Neuronal stem cell (in vitro differentiated cells): Measurements from ENCODE around the gene RND3.

ENCODE experiments used
- DNase-seq: peaks from one replicate; pipeline ENCODE4 v3.0.0-alpha.2; 2013; ENCODE audit warnings: low spot score
- H2AFZ ChIP-seq: one replicate; pipeline ENCODE4 v1.6.1; 2013; ENCODE audit warnings: mild to moderate bottlenecking, low read length, inconsistent platforms
- H2AK5ac ChIP-seq: 2 replicates; pipeline ENCODE4 v1.6.1; 2013; ENCODE audit warnings: low read depth, mild to moderate bottlenecking, inconsistent platforms, low read length, moderate library complexity, mixed read lengths
- H2BK120ac ChIP-seq: 2 replicates; pipeline ENCODE4 v1.6.1; 2013; ENCODE audit warnings: low read depth, mild to moderate bottlenecking, inconsistent platforms, low read length, moderate library complexity, mixed read lengths
- H2BK12ac ChIP-seq: one replicate; pipeline ENCODE4 v1.6.1; 2013; ENCODE audit warnings: low read length, inconsistent platforms
- H2BK15ac ChIP-seq: 2 replicates; pipeline ENCODE4 v1.6.1; 2013; ENCODE audit warnings: mild to moderate bottlenecking, low read length, inconsistent platforms, mixed read lengths
- H2BK5ac ChIP-seq: one replicate; pipeline ENCODE4 v1.6.1; 2013; ENCODE audit warnings: inconsistent platforms, mild to moderate bottlenecking, low read length, moderate library complexity
- H3K14ac ChIP-seq: one replicate; pipeline ENCODE4 v1.6.1; 2013; ENCODE audit warnings: low read length, inconsistent platforms
- H3K18ac ChIP-seq: 2 replicates; pipeline ENCODE4 v1.6.1; 2013; ENCODE audit warnings: low read length, inconsistent platforms
- H3K23ac ChIP-seq: 2 replicates; pipeline ENCODE4 v1.6.1; 2013; ENCODE audit warnings: low read depth, mild to moderate bottlenecking, mixed read lengths, low read length, inconsistent platforms; ENCODE audit not compliant: poor library complexity
- H3K27ac ChIP-seq: replicated peaks from 3 replicates; pipeline ENCODE4 v1.5.1; 2013; ENCODE audit warnings: low read length, inconsistent platforms
- H3K27me3 ChIP-seq, 3 experiments: 2 replicates each; pipeline ENCODE4 v1.6.1; 2013; ENCODE audit warnings: low read length in 3 of 3, mild to moderate bottlenecking in 2 of 3, inconsistent platforms in 1 of 3, low read depth in 1 of 3, mixed read lengths in 1 of 3, moderate library complexity in 1 of 3; ENCODE audit not compliant: control insufficient read depth in 3 of 3, insufficient read depth in 3 of 3
- H3K36me3 ChIP-seq, 2 donors: replicated peaks in 1 of 2; 2 replicates each; pipeline ENCODE4 v1.6.1; 2013; ENCODE audit warnings: low read length in 2 of 2; ENCODE audit not compliant: control insufficient read depth in 2 of 2, insufficient read depth in 2 of 2
- H3K4ac ChIP-seq: 2 replicates; pipeline ENCODE4 v1.6.1; 2013; ENCODE audit warnings: inconsistent platforms, mild to moderate bottlenecking, low read length, moderate library complexity
- H3K4me1 ChIP-seq, 2 donors: 1 replicate in 1 of 2; 2 replicates in 1 of 2; pipeline ENCODE4 v1.6.1; 2013; ENCODE audit warnings: low read length in 2 of 2, low read depth in 1 of 2; ENCODE audit not compliant: control insufficient read depth in 2 of 2, insufficient read depth in 1 of 2
- H3K4me2 ChIP-seq: one replicate; pipeline ENCODE4 v1.6.1; 2013; ENCODE audit warnings: mild to moderate bottlenecking, low read length, inconsistent platforms; ENCODE audit not compliant: insufficient read depth, poor library complexity, severe bottlenecking
- H3K4me3 ChIP-seq, 2 donors: 2 replicates each; pipeline ENCODE4 v1.5.1; 2013; ENCODE audit warnings: low read length in 2 of 2, mild to moderate bottlenecking in 2 of 2, inconsistent platforms in 1 of 2, moderate library complexity in 1 of 2
- H3K79me1 ChIP-seq: one replicate; pipeline ENCODE4 v1.6.1; 2013; ENCODE audit warnings: low read depth, mild to moderate bottlenecking, inconsistent platforms, low read length, moderate library complexity
- H3K9ac ChIP-seq: one replicate; pipeline ENCODE4 v1.6.1; 2013; ENCODE audit warnings: mild to moderate bottlenecking, low read depth, low read length, inconsistent platforms; ENCODE audit not compliant: poor library complexity
- H3K9me3 ChIP-seq, 2 donors: replicated peaks in 1 of 2; 2 replicates each; pipeline versions ENCODE3 to v1.6.1; 2013; ENCODE audit warnings: low read length in 2 of 2, mild to moderate bottlenecking in 2 of 2, inconsistent platforms in 1 of 2, low read depth in 1 of 2, mixed read lengths in 1 of 2, moderate library complexity in 1 of 2; ENCODE audit not compliant: control insufficient read depth in 2 of 2, insufficient read depth in 1 of 2
- H4K8ac ChIP-seq: one replicate; pipeline ENCODE4 v1.6.1; 2013; ENCODE audit warnings: low read depth, mild to moderate bottlenecking, inconsistent platforms, low read length, moderate library complexity
- H4K91ac ChIP-seq: one replicate; pipeline ENCODE4 v1.6.1; 2013; ENCODE audit warnings: low read length, low read depth, mild to moderate bottlenecking, inconsistent platforms; ENCODE audit not compliant: poor library complexity
- whole genome bisulfite sequencing, 2 donors: extraction: QIAGEN DNeasy Blood & Tissue Kit; methylation state at CpG; one replicate each; pipeline ENCODE4 v1.1.7; 2013; ENCODE audit warnings: missing lambda C conversion rate in 2 of 2, mixed read lengths in 1 of 2; ENCODE audit not compliant: insufficient read length in 2 of 2, insufficient replicate concordance in 1 of 2; ENCODE audit errors: extremely low coverage in 2 of 2; 5-methylcytosine and 5-hydroxymethylcytosine counted together

Gene RND3

GRCh38 chr2:150505178-150505577, 17.7 kb upstream of the RND3 start:
- Histone ChIP-seq H3K14ac (no peak overlapping the region), H3K18ac (no peak overlapping the region), H2AFZ (no peak overlapping the region), H3K4ac (no peak overlapping the region), H3K9me3 (no peaks in the 10 kb centered on the region), H3K27ac (no peak overlapping the region), H3K36me3 (no peaks in the 10 kb centered on the region), H3K79me1 (no peaks in the 10 kb centered on the region), H4K8ac (no peak overlapping the region), H3K9ac (no peak overlapping the region), H2BK120ac (no peak overlapping the region), H2BK15ac (no peak overlapping the region), H3K4me3 (no peak overlapping the region), H2BK12ac (no peak overlapping the region), H3K4me1 (no peaks in the 10 kb centered on the region), H3K27me3 (no peaks in the 10 kb centered on the region), H3K4me2 (no peak overlapping the region), H2AK5ac (no peak overlapping the region), H3K23ac (no peak overlapping the region), H2BK5ac (no peak overlapping the region), H4K91ac (no peak overlapping the region)
- no peak for DNase-seq

DNA sequence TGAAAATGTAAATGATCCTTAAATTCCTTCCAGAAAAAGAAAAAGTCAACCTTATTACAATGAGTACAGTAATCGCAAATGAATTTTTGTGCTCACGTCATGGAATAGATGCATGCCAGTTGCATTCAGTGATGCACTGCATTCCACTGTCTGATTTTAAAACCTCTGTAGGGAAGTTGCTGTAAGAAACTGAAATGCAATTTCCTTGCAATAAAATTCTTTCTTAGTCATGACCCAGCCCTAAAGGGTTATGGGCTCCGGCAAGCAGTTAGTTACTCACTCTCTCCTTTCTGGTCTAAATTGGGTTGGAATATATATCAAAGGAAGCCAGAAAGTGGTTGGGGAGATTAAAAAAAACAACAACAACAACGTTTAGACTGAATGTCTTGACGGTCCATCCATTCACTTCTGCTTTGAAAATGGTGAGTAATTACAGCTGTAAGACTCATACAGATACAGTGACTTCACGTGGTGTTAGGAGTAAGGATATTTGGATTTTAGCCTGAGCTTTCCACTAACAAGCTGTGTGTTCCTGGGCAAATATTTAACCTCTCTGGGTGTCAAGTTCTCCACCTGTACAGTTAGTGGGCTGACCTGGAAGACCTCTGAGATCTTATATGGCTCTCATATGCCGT, 8.6 kb upstream of the RND3 start:
- H2BK15ac ChIP-seq = no peak overlapping the region
- H2BK120ac ChIP-seq = no peak overlapping the region
- WGBS, 2 donors = no CpG with 5 or more reads among the region's 7 CpGs

DNA sequence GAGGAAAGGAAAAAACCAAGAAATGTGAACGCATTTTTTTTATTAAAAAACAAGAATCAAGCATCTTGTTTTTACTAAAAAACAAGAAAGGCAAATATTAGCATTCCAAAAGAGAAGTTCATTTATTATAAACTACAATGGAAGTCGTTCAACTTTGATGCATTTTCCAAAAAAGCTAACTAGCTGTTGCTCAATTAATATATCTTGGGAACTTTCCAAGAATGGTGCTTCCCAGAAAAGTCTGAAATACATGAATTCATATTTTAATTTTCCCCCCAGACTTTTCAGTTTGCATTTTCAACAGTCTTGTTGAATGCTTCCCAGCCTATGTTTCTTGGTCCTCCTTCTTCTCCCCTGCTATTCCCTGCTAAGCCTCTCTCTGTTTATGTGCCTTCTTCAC, 7.5 kb upstream of the RND3 start:
- Histone ChIP-seq H3K27me3 (no peaks in the 10 kb centered on the region), H3K23ac (no peak overlapping the region), H2BK120ac (no peak overlapping the region), H3K4me1 (no peaks in the 10 kb centered on the region), H3K14ac (no peak overlapping the region), H2AK5ac (no peak overlapping the region), H3K4ac (no peak overlapping the region), H2BK12ac (no peak overlapping the region), H3K4me3 (no peak overlapping the region), H2AFZ (no peak overlapping the region), H2BK5ac (no peak overlapping the region), H4K8ac (no peak overlapping the region), H2BK15ac (no peak overlapping the region), H3K9me3 (no peaks in the 10 kb centered on the region), H3K18ac (no peak overlapping the region), H3K36me3 (no peaks in the 10 kb centered on the region), H3K27ac (no peak overlapping the region), H3K79me1 (no peaks in the 10 kb centered on the region), H4K91ac (no peak overlapping the region), H3K4me2 (no peak overlapping the region), H3K9ac (no peak overlapping the region)
- no peak for DNase-seq
- WGBS, 2 donors = no CpG with 5 or more reads among the region's 2 CpGs

More for the DNA sequence above, 8.6 kb upstream of the RND3 start:
- Histone ChIP-seq H4K8ac (no peak overlapping the region), H2BK12ac (no peak overlapping the region), H3K36me3 (no peaks in the 10 kb centered on the region), H3K18ac (no peak overlapping the region), H3K79me1 (no peaks in the 10 kb centered on the region), H2AFZ (no peak overlapping the region), H3K9me3 (no peaks in the 10 kb centered on the region), H3K14ac (no peak overlapping the region), H3K9ac (no peak overlapping the region), H3K4me3 (no peak overlapping the region), H3K27me3 (no peaks in the 10 kb centered on the region), H3K4ac (no peak overlapping the region), H3K23ac (no peak overlapping the region), H4K91ac (no peak overlapping the region), H3K4me1 (no peaks in the 10 kb centered on the region), H2BK5ac (no peak overlapping the region), H2AK5ac (no peak overlapping the region), H3K27ac (no peak overlapping the region), H3K4me2 (no peak overlapping the region)
- DNase-seq = no peak

DNA sequence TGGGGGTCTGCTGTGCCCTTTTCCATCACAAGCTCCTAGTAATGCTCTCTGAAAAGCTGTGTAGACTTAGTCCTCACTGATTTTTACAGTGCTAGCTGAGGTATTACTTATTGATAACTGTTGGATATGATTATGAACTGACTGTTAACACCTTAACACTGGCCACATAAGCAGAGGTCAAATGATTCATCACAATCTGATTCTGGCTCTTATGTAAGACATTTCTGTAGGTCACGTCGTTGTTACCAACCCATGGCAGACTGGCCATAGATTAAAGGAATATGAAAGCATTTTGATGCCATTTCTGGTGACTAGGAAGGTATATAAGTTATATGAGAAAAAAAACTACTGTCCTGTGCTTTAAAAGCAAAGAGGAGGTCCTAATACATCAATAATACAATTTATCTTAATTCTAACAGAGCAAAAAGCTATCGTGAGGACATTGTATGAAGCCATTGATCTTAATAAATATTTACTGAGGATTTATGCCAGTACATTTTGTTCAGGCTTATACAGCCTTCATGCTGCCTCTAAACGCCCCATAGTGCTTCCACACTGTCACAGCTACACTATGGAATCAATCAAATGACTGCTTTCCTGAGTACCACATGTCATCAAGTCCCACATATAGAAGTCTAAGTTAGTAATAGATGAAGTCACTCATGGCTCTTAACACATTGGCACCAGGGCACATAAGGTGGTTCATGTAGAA, 6.9 kb upstream of the RND3 start:
- H3K27ac ChIP-seq = no peak overlapping the region
- H2AK5ac ChIP-seq = no peak overlapping the region
- no peak overlapping the region for H3K4me2 ChIP-seq
- H3K79me1 ChIP-seq = no peaks in the 10 kb centered on the region
- no peaks in the 10 kb centered on the region for H3K4me1 ChIP-seq
- H3K4me3 ChIP-seq = no peak overlapping the region
- H3K14ac ChIP-seq = no peak overlapping the region
- H2BK12ac ChIP-seq = no peak overlapping the region
- H3K9me3 ChIP-seq = no peaks in the 10 kb centered on the region
- WGBS, 2 donors = no CpG with 5 or more reads among the region's 4 CpGs
- no peak overlapping the region for H2BK120ac ChIP-seq
- H2BK15ac ChIP-seq = no peak overlapping the region
- H3K9ac ChIP-seq = no peak overlapping the region
- no peak overlapping the region for H3K23ac ChIP-seq
- no peak overlapping the region for H3K4ac ChIP-seq
- H3K36me3 ChIP-seq = no peaks in the 10 kb centered on the region
- no peak overlapping the region for H2BK5ac ChIP-seq
- H4K91ac ChIP-seq = no peak overlapping the region
- DNase-seq = no peak
- H4K8ac ChIP-seq = no peak overlapping the region
- no peak overlapping the region for H2AFZ ChIP-seq
- H3K27me3 ChIP-seq = no peaks in the 10 kb centered on the region
- H3K18ac ChIP-seq = no peak overlapping the region
